GM12873 (cell line): ENCODE results near the gene THSD7A.

Source experiments
- TF ChIP-seq, protein P1 (sequence below): IDR thresholded peaks from 2 replicates; pipeline ENCODE4 v1.5.1; 2012; ENCODE audit warnings: low read depth, mild to moderate bottlenecking, moderate library complexity, low read length, control low read depth; ENCODE audit not compliant: insufficient read depth; ENCODE audit errors: missing control alignments

Gene THSD7A

GRCh38 chr7:11589251-11589650 is 242.7 kb downstream of the THSD7A start:
- TF ChIP-seq, protein P1, sequence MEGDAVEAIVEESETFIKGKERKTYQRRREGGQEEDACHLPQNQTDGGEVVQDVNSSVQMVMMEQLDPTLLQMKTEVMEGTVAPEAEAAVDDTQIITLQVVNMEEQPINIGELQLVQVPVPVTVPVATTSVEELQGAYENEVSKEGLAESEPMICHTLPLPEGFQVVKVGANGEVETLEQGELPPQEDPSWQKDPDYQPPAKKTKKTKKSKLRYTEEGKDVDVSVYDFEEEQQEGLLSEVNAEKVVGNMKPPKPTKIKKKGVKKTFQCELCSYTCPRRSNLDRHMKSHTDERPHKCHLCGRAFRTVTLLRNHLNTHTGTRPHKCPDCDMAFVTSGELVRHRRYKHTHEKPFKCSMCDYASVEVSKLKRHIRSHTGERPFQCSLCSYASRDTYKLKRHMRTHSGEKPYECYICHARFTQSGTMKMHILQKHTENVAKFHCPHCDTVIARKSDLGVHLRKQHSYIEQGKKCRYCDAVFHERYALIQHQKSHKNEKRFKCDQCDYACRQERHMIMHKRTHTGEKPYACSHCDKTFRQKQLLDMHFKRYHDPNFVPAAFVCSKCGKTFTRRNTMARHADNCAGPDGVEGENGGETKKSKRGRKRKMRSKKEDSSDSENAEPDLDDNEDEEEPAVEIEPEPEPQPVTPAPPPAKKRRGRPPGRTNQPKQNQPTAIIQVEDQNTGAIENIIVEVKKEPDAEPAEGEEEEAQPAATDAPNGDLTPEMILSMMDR, result no peak

- TF ChIP-seq, protein P1, result no peak
These were observed 244.2 kb downstream of the THSD7A start for GRCh38 chr7:11587814-11588213.

- TF ChIP-seq, protein P1, result no peak
These were observed 244.9 kb downstream of the THSD7A start for GRCh38 chr7:11587048-11587447.

- TF ChIP-seq, protein P1, result no peak
These were observed 247.5 kb downstream of the THSD7A start for GRCh38 chr7:11584406-11585031.

DNA sequence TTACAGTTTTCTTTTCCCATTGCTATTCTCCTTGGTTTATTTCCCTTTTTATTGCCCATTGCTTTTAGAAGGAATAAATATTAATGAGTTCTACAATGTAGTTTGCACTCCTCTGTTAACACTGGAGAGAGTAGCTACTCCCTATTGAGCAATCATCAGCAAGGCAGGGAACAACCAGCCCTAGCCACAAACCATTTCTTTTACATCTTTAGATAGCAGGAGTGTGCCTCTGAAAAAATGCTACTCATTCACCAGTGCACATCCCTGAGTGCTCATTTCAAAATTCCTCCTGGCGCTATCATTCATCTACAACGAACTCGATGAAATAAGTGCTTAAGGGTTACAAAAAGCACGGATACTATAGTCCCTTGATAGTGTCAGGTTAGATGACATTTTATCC is 252.9 kb downstream of the THSD7A start:
- TF ChIP-seq, protein P1, result no peak

GRCh38 chr7:11576310-11576709 is 255.7 kb downstream of the THSD7A start:
- TF ChIP-seq, protein P1, result no peak

- TF ChIP-seq, protein P1, result no peak
These were observed 258.8 kb downstream of the THSD7A start for GRCh38 chr7:11573128-11573750.
